OCI-LY7 (cell line): ENCODE measurements around the gene ANKRD33B. TPM values are rescaled to one million over a fixed set of nuclear protein-coding genes. Genes with fewer than 3 reads are reported as not detected.

Experiments used
- BruUV-seq: library from RNA; stranded (reverse); fragments of 400-500 nt; replicated peaks from 2 replicates; lab custom pipeline; 2021; lab: Mats Ljungman, UMichigan
- CTCF ChIA-PET: fragments of 300-600 bp; sonication (Branson Sonifier 250); formaldehyde crosslinking; loops from one replicate; lab custom pipeline; 2022; ENCODE audit warnings: antibody characterized with exemption; ENCODE audit not compliant: unreplicated experiment; lab: Charles Lee
- POLR2A ChIA-PET: fragments of 300-600 bp; sonication (Branson Sonifier 250); formaldehyde crosslinking; loops from one replicate; lab custom pipeline; 2022; ENCODE audit warnings: antibody characterized with exemption; lab: Charles Lee
- DNase-seq: peaks from one replicate; pipeline ENCODE4 v3.0.0-alpha.2; 2015; ENCODE audit warnings: low spot score
- H2AFZ ChIP-seq: fragments of 200-600 bp; sonication (generic), shearing (Covaris generic); 2 replicates; pipeline ENCODE4 v1.6.1; 2014; ENCODE audit warnings: mild to moderate bottlenecking, antibody characterized with exemption, low read length, moderate library complexity
- H3K27ac ChIP-seq: fragments of 200-600 bp; sonication (generic); 2 replicates; pipeline ENCODE4 v1.5.1; 2014; ENCODE audit warnings: mixed run types, low read depth, mild to moderate bottlenecking, moderate library complexity, low read length, inconsistent platforms; ENCODE audit not compliant: poor library complexity, severe bottlenecking
- H3K36me3 ChIP-seq: fragments of 200-600 bp; sonication (generic); 2 replicates; pipeline ENCODE4 v1.6.1; 2014; ENCODE audit warnings: mild to moderate bottlenecking, antibody characterized with exemption, low read length, moderate library complexity, mixed read lengths; ENCODE audit not compliant: insufficient read depth
- H3K4me1 ChIP-seq: fragments of 200-600 bp; sonication (generic); 2 replicates; pipeline ENCODE4 v1.5.1; 2014; ENCODE audit warnings: mild to moderate bottlenecking, low read length; ENCODE audit not compliant: insufficient read depth, poor library complexity, severe bottlenecking
- H3K4me2 ChIP-seq: fragments of 200-600 bp; sonication (generic); 2 replicates; pipeline ENCODE4 v1.6.1; 2014; ENCODE audit warnings: mild to moderate bottlenecking, low read length
- H3K4me3 ChIP-seq: fragments of 200-600 bp; sonication (generic); 2 replicates; pipeline ENCODE4 v1.5.1; 2014; ENCODE audit warnings: mild to moderate bottlenecking, low read depth, low read length; ENCODE audit not compliant: poor library complexity, severe bottlenecking
- H3K79me2 ChIP-seq: fragments of 200-600 bp; sonication (generic); 2 replicates; pipeline ENCODE4 v1.6.1; 2016; ENCODE audit warnings: low read depth, mild to moderate bottlenecking, low read length, moderate library complexity, mixed read lengths; ENCODE audit not compliant: insufficient read depth
- H3K9me2 ChIP-seq: fragments of 200-600 bp; sonication (generic); 2 replicates; pipeline ENCODE4 v1.6.1; 2016; ENCODE audit warnings: mild to moderate bottlenecking, low read length, mixed read lengths; ENCODE audit not compliant: insufficient read depth
- H3K9me3 ChIP-seq: fragments of 200-600 bp; sonication (generic); 2 replicates; pipeline ENCODE4 v1.6.1; 2014; ENCODE audit warnings: mild to moderate bottlenecking, mixed run types, low read length, mixed read lengths
- H4K20me1 ChIP-seq: fragments of 200-600 bp; sonication (generic); 2 replicates; pipeline ENCODE4 v1.6.1; 2014; ENCODE audit warnings: mild to moderate bottlenecking, antibody characterized with exemption, low read length, moderate library complexity, mixed read lengths; ENCODE audit not compliant: insufficient read depth
- CTCF ChIP-seq: fragments of 200-600 bp; sonication (generic); conservative IDR thresholded peaks from 2 replicates; pipeline ENCODE4 v1.5.1; 2014; ENCODE audit warnings: mild to moderate bottlenecking, antibody characterized with exemption, low read length, moderate library complexity, mixed read lengths
- EZH2phosphoT487 ChIP-seq: fragments of 200-600 bp; sonication (generic); IDR thresholded peaks from 2 replicates; pipeline ENCODE4 v1.6.1; 2018; ENCODE audit warnings: low read depth, borderline replicate concordance, mild to moderate bottlenecking, mixed run types, antibody characterized with exemption, low read length, moderate library complexity, mixed read lengths
- intact Hi-C: fragments of 100-400 bp; cut with micrococcal nuclease; formaldehyde crosslinking; loops from one replicate; pipeline ENCODE4 v1.10.0; 2022; ENCODE audit not compliant: unreplicated experiment
- total RNA-seq, 2 experiments: library from RNA; depleted of rRNA in 1 of 2; stranded (reverse); fragments of >200 nt in 1 of 2; shearing (Covaris generic) in 1 of 2; gene quantifications; 2 replicates each; pipeline ENCODE4 v1.2.3, GENCODE V29; 2014 to 2022

The ANKRD33B gene
- total RNA-seq, 2 experiments from 2014 or later, result 5.6 to 11.4 TPM

DNA sequence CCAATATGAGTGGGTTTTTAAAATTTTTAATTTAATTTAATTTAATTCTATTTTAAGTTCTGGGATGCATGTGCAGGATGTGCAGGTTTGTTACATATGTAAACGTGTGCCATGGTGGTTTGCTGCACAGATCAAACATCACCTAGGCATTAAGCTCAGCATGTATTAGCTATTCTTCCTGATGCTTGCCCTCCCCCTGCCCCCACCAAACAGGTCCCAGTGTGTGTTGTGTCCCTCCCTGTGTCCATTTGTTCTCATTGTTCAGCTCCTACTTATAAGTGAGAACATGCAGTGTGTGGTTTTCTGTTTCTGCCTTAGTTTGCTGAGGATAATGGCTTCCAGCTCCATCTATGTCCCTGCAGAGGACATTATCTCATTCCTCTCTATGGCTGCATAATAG lies 35.0 kb upstream of the ANKRD33B start:
- no peak for DNase-seq
- no peaks in the 10 kb centered on the region for H3K36me3 ChIP-seq
- ChIA-PET POLR2A (interaction anchor here (0.6 to 1.5 kb wide), 4 partner anchors 9 to 39 kb away, joined by 3 to 7 read pairs (median 4); no protein-coding TSS in a partner anchor), CTCF (interaction anchor here (0.8 kb wide), 1 partner anchor 99 kb away, joined by 3 read pairs; no protein-coding TSS in a partner anchor)
- H3K9me2 ChIP-seq, result no peaks in the 10 kb centered on the region
- peaks cover 7% of the 10 kb centered on the region for H3K4me1 ChIP-seq
- intact Hi-C loops, result no loop called here
- BruUV-seq, result no TSS peak
- no peak overlapping the region for H3K27ac ChIP-seq
- H4K20me1 ChIP-seq, result no peaks in the 10 kb centered on the region
- H2AFZ ChIP-seq, result no peak overlapping the region
- no peak overlapping the region for H3K4me2 ChIP-seq
- H3K4me3 ChIP-seq, result no peak overlapping the region
- H3K79me2 ChIP-seq, result no peaks in the 10 kb centered on the region
- no peak for TF ChIP-seq CTCF
- no peaks in the 10 kb centered on the region for H3K9me3 ChIP-seq

GRCh38 chr5:10530601-10531320 lies 33.1 kb upstream of the ANKRD33B start:
- Histone ChIP-seq H3K4me1 (no peaks in the 10 kb centered on the region), H3K9me3 (no peaks in the 10 kb centered on the region), H3K4me2 (no peak overlapping the region), H2AFZ (no peak overlapping the region), H4K20me1 (no peaks in the 10 kb centered on the region), H3K79me2 (no peaks in the 10 kb centered on the region), H3K27ac (no peak overlapping the region), H3K36me3 (no peaks in the 10 kb centered on the region), H3K9me2 (no peaks in the 10 kb centered on the region), H3K4me3 (no peak overlapping the region)
- no peak for TF ChIP-seq EZH2phosphoT487
- TF ChIP-seq CTCF, result no peak
- POLR2A ChIA-PET, result no interaction called here
- CTCF ChIA-PET, result no interaction called here
- no peak for DNase-seq
- BruUV-seq, result no TSS peak
- intact Hi-C loops, result no loop called here

- TF ChIP-seq CTCF (no peak), EZH2phosphoT487 (no peak)
- no TSS peak for BruUV-seq
- POLR2A ChIA-PET, result no interaction called here
Measured at GRCh38 chr5:10532421-10532820, 31.4 kb upstream of the ANKRD33B start.

More at GRCh38 chr5:10532421-10532820, 31.4 kb upstream of the ANKRD33B start:
- H3K4me2 ChIP-seq, result no peak overlapping the region
- no peak overlapping the region for H2AFZ ChIP-seq
- no peaks in the 10 kb centered on the region for H3K79me2 ChIP-seq
- H3K36me3 ChIP-seq, result no peaks in the 10 kb centered on the region
- no peak for DNase-seq
- no peaks in the 10 kb centered on the region for H3K9me3 ChIP-seq
- H4K20me1 ChIP-seq, result no peaks in the 10 kb centered on the region
- peaks cover 11% of the 10 kb centered on the region for H3K4me1 ChIP-seq
- no peak overlapping the region for H3K27ac ChIP-seq
- no peak overlapping the region for H3K4me3 ChIP-seq
- intact Hi-C loops, result no loop called here
- CTCF ChIA-PET, result no interaction called here
- H3K9me2 ChIP-seq, result no peaks in the 10 kb centered on the region
